ENCODE results near the gene VWDE.

The VWDE gene

GRCh38 chr7:12291870-12292269 is 111.8 kb downstream of the VWDE start:
- in situ Hi-C loops (cut with MboI; ENCODE audit: low sequenced_read_pairs) = no loop called here

GRCh38 chr7:12290761-12291160 is 112.9 kb downstream of the VWDE start:
- in situ Hi-C loops (cut with MboI; ENCODE audit: low sequenced_read_pairs) = no loop called here

GRCh38 chr7:12289996-12290395 is 113.7 kb downstream of the VWDE start:
- in situ Hi-C loops (cut with MboI; ENCODE audit: low sequenced_read_pairs) = no loop called here

GRCh38 chr7:12287901-12288300 is 115.8 kb downstream of the VWDE start:
- in situ Hi-C loops (cut with MboI; ENCODE audit: low sequenced_read_pairs) = no loop called here

- in situ Hi-C loops (cut with MboI; ENCODE audit: low sequenced_read_pairs) = no loop called here
Observed at GRCh38 chr7:12281038-12281437, 122.6 kb downstream of the VWDE start.

All from HL-60/S4 treated with retinoic acid at 250 ng/mL for 4 days and 3 days (cell line).